ENCODE results near the gene RAB6A.

DNA sequence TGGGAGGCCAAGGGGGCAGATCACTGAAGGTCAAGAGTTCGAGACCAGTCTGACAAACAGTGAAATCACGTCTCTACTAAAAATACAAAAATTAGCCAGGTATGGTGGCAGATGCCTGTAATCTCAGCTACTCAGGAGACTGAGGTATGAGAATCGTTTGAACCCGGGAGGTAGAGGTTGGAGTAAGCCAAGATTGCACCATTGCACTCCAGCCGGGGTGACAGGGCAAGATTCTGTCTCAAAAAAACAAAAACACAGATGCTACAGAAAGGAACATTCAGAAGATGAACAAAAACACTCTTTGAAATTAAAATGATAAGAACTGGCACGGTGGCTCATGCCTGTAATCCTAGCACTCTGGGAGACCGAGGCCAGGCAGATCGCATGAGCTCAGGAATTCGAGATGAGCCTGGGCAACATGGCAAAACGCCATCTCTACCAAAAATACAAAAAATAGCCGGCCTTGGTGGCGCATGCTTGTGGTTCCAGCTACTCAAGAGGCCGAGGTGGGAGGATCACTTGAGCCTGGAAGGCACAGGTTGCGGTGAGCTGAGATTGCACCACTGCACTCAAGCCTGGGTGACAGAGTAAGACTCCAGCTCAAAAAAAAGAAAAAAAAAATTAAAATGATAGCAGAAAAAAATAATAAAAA lies 8.5 kb downstream of the RAB6A start:
- TF ChIP-seq CTCF (IDR thresholded peaks at IDR 0.05 in 2 of 3, conservative IDR thresholded peaks at IDR 0.05 in 1 of 3; ENCODE audit: borderline replicate concordance in 1 of 3, insufficient read depth in 1 of 3, low read depth in 2 of 3, low read length in 2 of 3), result no peak
- TF ChIP-seq POLR2AphosphoS5 (IDR thresholded peaks at IDR 0.05; ENCODE audit: low read depth, low read length), result no peak
- no peak for TF ChIP-seq ELF1 (IDR thresholded peaks at IDR 0.05; ENCODE audit: borderline replicate concordance, low read depth)
- TF ChIP-seq EZH2phosphoT487 (IDR thresholded peaks at IDR 0.05; ENCODE audit: borderline replicate concordance), result no peak
- TF ChIP-seq YY1 (IDR thresholded peaks at IDR 0.05; ENCODE audit: extremely low read depth, insufficient replicate concordance, low read depth, low read length), result no peak
- no peak for TF ChIP-seq CEBPB (IDR thresholded peaks at IDR 0.05; ENCODE audit: low read depth)
- TF ChIP-seq, protein P1, sequence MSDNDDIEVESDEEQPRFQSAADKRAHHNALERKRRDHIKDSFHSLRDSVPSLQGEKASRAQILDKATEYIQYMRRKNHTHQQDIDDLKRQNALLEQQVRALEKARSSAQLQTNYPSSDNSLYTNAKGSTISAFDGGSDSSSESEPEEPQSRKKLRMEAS (IDR thresholded peaks at IDR 0.05), result no peak
- TF ChIP-seq ZNF274 (IDR thresholded peaks at IDR 0.05; ENCODE audit: low read depth, low read length), result no peak
- no peak for TF ChIP-seq ZFX (IDR thresholded peaks at IDR 0.05)
- TF ChIP-seq REST (IDR thresholded peaks at IDR 0.05; ENCODE audit: low read depth), result no peak
